HG03175 (cell line): ENCODE data around the gene DCLRE1C.
"Not testable (repeated sequence)": the region's sequence is repeated elsewhere in the genome, so short reads cannot be mapped to it uniquely, and the experiment has no call there.

Source experiments
- ATAC-seq: cut with Tn5 transposase; IDR thresholded peaks from one replicate; pipeline ENCODE4 v1.9.1; 2021; ENCODE audit warnings: mild to moderate bottlenecking, moderate library complexity; ENCODE audit not compliant: unreplicated experiment

The DCLRE1C gene

GRCh38 chr10:14891151-14891550 lies 62.7 kb downstream of the DCLRE1C start:
- ATAC-seq, result no peak

DNA sequence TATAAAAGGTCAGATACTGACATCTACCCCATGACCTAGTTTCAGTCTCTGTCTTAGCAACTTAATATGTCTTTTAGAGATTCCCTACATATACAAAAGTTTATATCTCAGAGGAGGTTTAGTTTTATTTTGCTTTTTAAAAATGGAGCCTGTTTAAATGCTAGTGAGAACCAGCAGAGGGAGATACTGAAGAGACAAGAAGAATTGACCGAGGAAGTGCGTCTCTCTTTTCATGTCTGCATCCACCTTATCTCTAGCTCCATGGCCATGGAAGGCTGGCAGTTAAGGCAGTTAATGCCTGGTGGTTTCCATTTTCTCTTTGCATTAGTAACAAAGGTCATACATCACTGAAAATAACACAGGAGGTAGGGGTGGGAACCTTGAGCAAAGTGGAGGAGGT lies 64.6 kb downstream of the DCLRE1C start:
- ATAC-seq, result no peak

DNA sequence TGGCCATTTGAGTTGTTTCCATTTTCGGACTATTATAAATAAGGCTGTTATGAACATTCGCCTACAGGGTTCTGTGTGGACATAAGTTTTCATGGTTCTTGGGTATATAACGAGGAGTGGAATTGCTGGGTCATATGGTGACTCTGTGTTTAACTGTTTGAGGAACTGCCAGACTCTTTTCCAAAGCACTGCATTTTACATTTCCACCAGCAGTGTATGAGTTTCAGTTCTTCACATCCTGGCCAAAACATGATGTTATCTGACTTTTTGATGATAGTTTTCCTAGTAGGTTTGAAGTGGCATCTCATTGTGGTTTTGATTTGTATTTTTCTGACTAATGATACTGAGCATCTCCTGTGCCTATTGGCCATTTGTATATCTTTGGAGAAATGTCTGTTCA lies 69.8 kb downstream of the DCLRE1C start:
- ATAC-seq, result no peak

- ATAC-seq, result no peak
Measured at GRCh38 chr10:14880229-14880628, 73.7 kb downstream of the DCLRE1C start.

GRCh38 chr10:14879928-14880193 lies 74.0 kb downstream of the DCLRE1C start:
- no peak for ATAC-seq

DNA sequence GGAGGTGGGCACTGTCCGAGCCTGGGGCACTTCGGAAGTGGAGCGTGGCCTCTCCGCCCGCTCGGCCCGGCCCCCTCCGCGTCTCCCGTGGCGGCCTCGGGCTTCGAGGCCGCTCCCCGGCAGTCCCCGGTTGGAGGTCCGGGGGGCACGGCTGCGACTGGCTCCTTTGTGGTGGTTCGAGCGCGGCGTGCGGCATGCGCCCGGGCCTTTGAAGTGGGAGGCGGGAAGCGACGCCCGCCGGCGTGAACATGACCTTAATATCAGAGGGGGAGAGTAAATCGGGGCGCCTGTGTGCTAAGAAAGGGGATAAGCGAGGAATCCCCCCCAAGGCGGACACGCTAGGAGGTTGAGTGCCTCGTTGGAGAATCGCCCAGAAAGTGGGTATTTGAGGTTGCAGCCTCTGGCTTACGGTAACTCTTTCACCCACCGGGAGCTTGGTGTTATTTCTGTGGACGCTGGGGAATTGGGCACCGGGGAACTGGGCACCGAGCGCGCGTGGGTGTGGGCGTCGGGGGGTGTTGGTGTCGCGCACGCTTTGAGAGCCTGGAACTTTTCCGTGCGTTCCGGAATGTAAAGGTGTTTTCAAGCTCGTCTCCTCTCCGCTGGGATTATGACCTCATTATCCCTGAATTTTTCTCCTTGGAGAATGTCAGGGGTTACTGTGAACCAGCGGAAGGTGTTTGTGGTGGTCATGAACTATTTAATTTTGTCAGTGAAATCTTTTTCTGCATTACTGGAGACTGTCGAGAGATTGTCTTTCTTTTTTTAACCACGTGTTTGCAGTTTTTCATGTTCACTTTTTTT lies 74.6 kb downstream of the DCLRE1C start:
- peak; percentile 26 for ATAC-seq

- ATAC-seq, result peak; percentile 92
Measured at GRCh38 chr10:14878266-14879123, 75.4 kb downstream of the DCLRE1C start, which contains the start of gene SUV39H2. Gene SUV39H2 (plus strand): TSS chr10:14878866. CDS start chr10:14878889, 23 bp downstream.

GRCh38 chr10:14876764-14877163 lies 77.1 kb downstream of the DCLRE1C start:
- ATAC-seq, result no peak

DNA sequence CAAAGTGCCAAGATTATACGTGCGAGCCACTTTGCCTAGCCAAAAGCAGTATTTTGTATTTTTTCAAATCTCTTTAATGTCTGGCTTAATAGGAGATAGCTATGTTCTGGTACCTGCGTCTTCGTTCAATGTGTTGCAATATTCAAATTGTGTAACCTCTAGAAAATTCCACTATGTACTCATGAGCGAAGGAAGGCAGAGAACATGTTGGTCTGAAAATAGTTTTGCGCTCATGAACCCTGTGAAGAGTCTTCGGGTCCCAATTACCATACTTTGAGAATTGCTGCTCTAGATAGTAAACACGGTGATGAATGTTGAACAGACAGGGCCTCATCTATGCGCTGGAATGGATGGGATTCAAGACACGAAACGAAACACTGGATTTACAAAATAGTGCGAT lies 78.0 kb downstream of the DCLRE1C start:
- ATAC-seq, result no peak

DNA sequence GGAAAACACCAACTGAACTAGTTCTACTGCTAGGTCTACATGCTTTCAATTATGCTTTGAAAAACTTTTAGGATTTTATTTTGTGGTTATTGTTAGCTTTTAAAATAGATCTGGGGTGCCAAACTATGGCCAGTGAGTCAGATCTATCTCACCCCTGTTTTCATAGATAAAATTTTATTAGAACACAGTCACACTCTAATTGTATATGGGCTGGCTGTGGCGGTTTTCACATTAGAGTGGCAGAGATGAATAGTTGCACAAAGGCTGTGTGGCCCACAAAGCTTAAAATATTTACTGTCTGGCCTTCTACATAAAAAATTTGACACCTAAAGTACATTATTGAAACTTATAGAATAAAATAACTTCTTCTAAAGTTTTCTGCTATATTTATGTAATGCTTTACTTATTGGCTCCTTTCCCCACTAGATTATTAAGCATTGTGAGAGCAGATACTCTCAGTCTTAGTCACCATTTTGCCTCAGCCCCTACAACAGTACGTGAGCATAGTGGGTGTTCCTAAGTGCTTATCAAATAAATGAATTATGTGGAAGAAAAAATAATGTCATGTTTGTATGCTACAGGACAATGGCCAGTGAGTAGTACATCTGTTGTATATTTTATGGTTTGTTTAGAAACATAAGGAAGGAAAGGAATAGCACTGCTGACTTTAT lies 80.7 kb downstream of the DCLRE1C start:
- ATAC-seq, result peak; percentile 46

DNA sequence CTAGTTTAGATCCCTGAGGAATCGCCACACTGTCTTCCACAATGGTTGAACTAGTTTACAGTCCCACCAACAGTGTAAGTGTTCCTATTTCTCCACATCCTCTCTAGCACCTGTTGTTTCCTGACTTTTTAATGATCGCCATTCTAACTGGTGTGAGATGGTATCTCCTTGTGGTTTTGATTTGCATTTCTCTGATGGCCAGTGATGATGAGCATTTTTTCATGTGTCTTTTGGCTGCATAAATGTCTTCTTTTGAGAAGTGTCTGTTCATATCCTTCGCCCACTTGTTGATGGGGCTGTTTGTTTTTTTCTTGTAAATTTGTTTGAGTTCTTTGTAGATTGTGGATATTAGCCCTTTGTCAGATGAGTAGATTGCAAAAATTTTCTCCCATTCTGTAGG lies 89.0 kb downstream of the DCLRE1C start:
- not testable (repeated sequence) for ATAC-seq

- ATAC-seq, result not testable (repeated sequence)
Measured at GRCh38 chr10:14864466-14864865, 89.4 kb downstream of the DCLRE1C start.

DNA sequence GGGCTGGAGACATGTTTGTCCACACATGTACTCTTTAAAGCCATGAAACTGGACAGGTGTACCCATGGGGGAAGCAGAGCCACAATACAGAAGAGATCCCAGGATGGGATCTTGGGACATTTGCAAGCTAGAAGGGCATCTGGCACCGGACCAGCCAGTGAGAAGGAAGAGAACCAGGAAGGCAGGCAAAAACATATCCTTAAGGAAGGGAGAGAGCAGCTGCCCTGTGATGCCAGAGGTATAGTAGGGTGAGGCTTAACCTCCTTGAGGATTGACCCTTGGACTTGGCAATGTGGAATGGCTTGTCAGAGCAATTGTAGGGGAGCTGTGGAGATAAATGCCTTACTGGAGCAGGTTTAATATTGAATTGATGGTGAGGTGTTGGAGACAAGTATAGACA lies 93.1 kb downstream of the DCLRE1C start:
- no peak for ATAC-seq

- no peak for ATAC-seq
Measured at GRCh38 chr10:14859775-14860174, 94.1 kb downstream of the DCLRE1C start.

- no peak for ATAC-seq
Measured at GRCh38 chr10:14859043-14859442, 94.9 kb downstream of the DCLRE1C start.

DNA sequence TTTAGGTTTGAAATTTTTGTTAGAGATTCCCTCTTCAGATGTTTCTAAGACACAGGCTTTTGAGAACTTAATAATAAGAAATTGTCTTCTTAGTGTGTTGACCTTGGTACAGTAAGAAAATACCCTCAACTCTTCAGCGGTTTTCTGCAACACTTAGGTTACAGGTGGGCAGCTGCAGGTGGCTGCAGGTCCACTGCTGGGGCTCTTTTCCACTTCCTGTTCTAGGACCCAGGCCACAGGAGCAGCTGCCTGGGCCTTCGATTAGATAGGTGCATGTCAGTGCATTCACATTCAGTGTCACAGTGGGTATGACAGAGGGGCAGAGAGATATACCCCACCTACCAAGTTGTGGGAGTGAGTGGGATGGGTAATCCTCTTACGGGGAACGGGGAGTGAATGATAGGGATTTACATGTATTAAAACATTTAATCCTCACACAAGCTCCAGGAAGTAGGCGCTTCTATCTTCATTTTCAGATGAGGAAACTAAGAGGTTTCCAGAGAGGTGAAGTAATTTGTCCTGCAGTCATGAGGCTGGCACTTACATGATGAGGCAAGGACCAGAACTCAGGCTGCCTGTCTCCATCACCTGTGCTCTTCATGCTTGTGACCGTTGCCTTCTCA lies 95.4 kb downstream of the DCLRE1C start:
- ATAC-seq, result no peak

DNA sequence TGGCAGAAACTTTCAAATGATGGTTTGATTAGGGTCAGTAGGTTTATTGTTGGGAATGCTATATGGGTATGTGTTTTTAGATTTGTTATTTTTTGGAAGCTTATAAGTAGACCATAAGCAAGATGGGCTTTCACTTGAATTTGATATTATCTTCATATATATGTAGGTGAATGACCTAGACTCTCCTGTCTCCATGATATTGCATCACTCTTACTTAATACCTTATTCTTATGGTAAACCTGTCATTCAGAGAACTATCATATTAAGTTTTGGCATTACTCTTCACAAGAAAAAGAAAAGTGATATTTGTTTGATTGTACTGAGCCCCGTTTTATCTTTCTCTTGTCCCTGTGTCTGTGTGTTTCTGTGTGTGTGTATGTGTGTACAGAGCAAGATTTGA lies 98.4 kb downstream of the DCLRE1C start:
- ATAC-seq, result no peak

GRCh38 chr10:14852236-14852635 lies 101.7 kb downstream of the DCLRE1C start:
- no peak for ATAC-seq
